HUES48 (cell line): ENCODE measurements around the gene FAM219A.
A peak's percentile ranks its signal among the peaks of the same experiment; 100 is the strongest.
"Not testable (repeated sequence)": the region's sequence is repeated elsewhere in the genome, so short reads cannot be mapped to it uniquely, and the experiment has no call there.

Experiments used
- H3K27ac ChIP-seq: one replicate; pipeline ENCODE4 v1.7.0; 2013; ENCODE audit warnings: low read depth, low read length, inconsistent platforms
- H3K27me3 ChIP-seq: 2 replicates; pipeline ENCODE4 v1.6.1; 2013; ENCODE audit warnings: mild to moderate bottlenecking, low read length; ENCODE audit not compliant: control insufficient read depth, insufficient read depth
- H3K36me3 ChIP-seq: 2 replicates; pipeline ENCODE4 v1.6.1; 2013; ENCODE audit warnings: low read length; ENCODE audit not compliant: control insufficient read depth, insufficient read depth
- H3K4me1 ChIP-seq: 2 replicates; pipeline ENCODE4 v1.6.1; 2013; ENCODE audit warnings: mild to moderate bottlenecking, low read length; ENCODE audit not compliant: control insufficient read depth, insufficient read depth
- H3K4me3 ChIP-seq: 2 replicates; pipeline ENCODE4 v1.5.1; 2013; ENCODE audit warnings: mild to moderate bottlenecking, low read depth, low read length
- H3K9ac ChIP-seq: 2 replicates; pipeline ENCODE4 v1.6.1; 2013; ENCODE audit warnings: mild to moderate bottlenecking, low read depth, low read length, moderate library complexity
- H3K9me3 ChIP-seq: 2 replicates; pipeline ENCODE4 v1.6.1; 2013; ENCODE audit warnings: low read length; ENCODE audit not compliant: control insufficient read depth, insufficient read depth

FAM219A gene

GRCh38 chr9:34375901-34376595 is 82.3 kb downstream of the FAM219A start:
- Histone ChIP-seq H3K4me3 (peak overlapping the region; percentile 72), H3K36me3 (0 out of 2 replicates have a peak, but pooled peaks cover 5% of the 10 kb centered on the region), H3K27ac (peak overlapping the region; percentile 70), H3K9ac (no peak overlapping the region), H3K9me3 (no peaks in the 10 kb centered on the region), H3K27me3 (peaks cover 21% of the 10 kb centered on the region), H3K4me1 (peaks cover 21% of the 10 kb centered on the region)

GRCh38 chr9:34374905-34375552 is 83.3 kb downstream of the FAM219A start:
- Histone ChIP-seq H3K9me3 (no peaks in the 10 kb centered on the region), H3K9ac (no peak overlapping the region), H3K4me1 (peaks cover 15% of the 10 kb centered on the region), H3K27ac (peak overlapping the region; percentile 70), H3K36me3 (0 out of 2 replicates have a peak, but pooled peaks cover 5% of the 10 kb centered on the region), H3K4me3 (no peak overlapping the region), H3K27me3 (peaks cover 13% of the 10 kb centered on the region)

- no peaks in the 10 kb centered on the region for H3K9me3 ChIP-seq
- peaks cover 13% of the 10 kb centered on the region for H3K4me1 ChIP-seq
- no peak overlapping the region for H3K27ac ChIP-seq
- H3K9ac ChIP-seq = no peak overlapping the region
- H3K27me3 ChIP-seq = peaks cover 8% of the 10 kb centered on the region
- H3K36me3 ChIP-seq = 0 out of 2 replicates have a peak, but pooled peaks cover 5% of the 10 kb centered on the region
- H3K4me3 ChIP-seq = no peak overlapping the region
These were observed 84.0 kb downstream of the FAM219A start for GRCh38 chr9:34374339-34374738.

- Histone ChIP-seq H3K9me3 (no peaks in the 10 kb centered on the region), H3K27ac (no peak overlapping the region), H3K27me3 (peaks cover 8% of the 10 kb centered on the region), H3K4me3 (no peak overlapping the region), H3K4me1 (peaks cover 13% of the 10 kb centered on the region), H3K36me3 (0 out of 2 replicates have a peak, but pooled peaks cover 5% of the 10 kb centered on the region), H3K9ac (no peak overlapping the region)
These were observed 84.6 kb downstream of the FAM219A start for GRCh38 chr9:34373749-34374148.

- Histone ChIP-seq H3K4me3 (no peak overlapping the region), H3K27me3 (peaks cover 8% of the 10 kb centered on the region), H3K4me1 (peaks cover 13% of the 10 kb centered on the region), H3K9me3 (no peaks in the 10 kb centered on the region), H3K27ac (no peak overlapping the region), H3K36me3 (0 out of 2 replicates have a peak, but pooled peaks cover 5% of the 10 kb centered on the region), H3K9ac (no peak overlapping the region; the same call in 1 of the 2 replicates)
These were observed 85.8 kb downstream of the FAM219A start for GRCh38 chr9:34372467-34373011.

GRCh38 chr9:34371886-34372466 is 86.4 kb downstream of the FAM219A start:
- Histone ChIP-seq H3K4me1 (peaks cover 13% of the 10 kb centered on the region), H3K27ac (no peak overlapping the region), H3K9ac (no peak overlapping the region; the same call in 1 of the 2 replicates), H3K36me3 (0 out of 2 replicates have a peak, but pooled peaks cover 5% of the 10 kb centered on the region), H3K4me3 (no peak overlapping the region), H3K27me3 (peaks cover 8% of the 10 kb centered on the region), H3K9me3 (no peaks in the 10 kb centered on the region)

GRCh38 chr9:34370970-34371880 is 87.1 kb downstream of the FAM219A start:
- H3K9ac ChIP-seq = no peak overlapping the region
- H3K27me3 ChIP-seq = peaks cover 8% of the 10 kb centered on the region
- no peaks in the 10 kb centered on the region for H3K9me3 ChIP-seq
- no peak overlapping the region for H3K4me3 ChIP-seq
- peaks cover 13% of the 10 kb centered on the region for H3K4me1 ChIP-seq
- no peak overlapping the region for H3K27ac ChIP-seq
- 0 out of 2 replicates have a peak, but pooled peaks cover 5% of the 10 kb centered on the region for H3K36me3 ChIP-seq

- no peaks in the 10 kb centered on the region for H3K9me3 ChIP-seq
- H3K27me3 ChIP-seq = peaks cover 3% of the 10 kb centered on the region
- 0 out of 2 replicates have a peak, but pooled peaks cover 5% of the 10 kb centered on the region for H3K36me3 ChIP-seq
- no peak overlapping the region for H3K9ac ChIP-seq
- H3K4me3 ChIP-seq = no peak overlapping the region
- H3K27ac ChIP-seq = no peak overlapping the region
- peaks cover 7% of the 10 kb centered on the region for H3K4me1 ChIP-seq
These were observed 87.9 kb downstream of the FAM219A start for GRCh38 chr9:34370335-34370969.

GRCh38 chr9:34369636-34370035 is 88.7 kb downstream of the FAM219A start:
- H3K36me3 ChIP-seq = 0 out of 2 replicates have a peak, but pooled peaks cover 5% of the 10 kb centered on the region
- H3K9ac ChIP-seq = no peak overlapping the region
- no peaks in the 10 kb centered on the region for H3K9me3 ChIP-seq
- H3K4me1 ChIP-seq = peaks cover 4% of the 10 kb centered on the region
- H3K4me3 ChIP-seq = no peak overlapping the region
- H3K27ac ChIP-seq = no peak overlapping the region
- no peaks in the 10 kb centered on the region for H3K27me3 ChIP-seq

- H3K4me1 ChIP-seq = peaks cover 12% of the 10 kb centered on the region
These were observed 89.6 kb downstream of the FAM219A start for GRCh38 chr9:34368796-34369195.

More at GRCh38 chr9:34368796-34369195, 89.6 kb downstream of the FAM219A start:
- H3K4me3 ChIP-seq, H3K27ac ChIP-seq, H3K9me3 ChIP-seq, H3K9ac ChIP-seq, H3K27me3 ChIP-seq, H3K36me3 ChIP-seq: not testable (repeated sequence)
